ENCODE data around the gene ASB8. TPM values are rescaled to one million over a fixed set of nuclear protein-coding genes. Genes with fewer than 3 reads are reported as not detected.

Gene ASB8
- total RNA-seq, 2 donors from 2014 or later = 20.7 to 45.3 TPM

- Histone ChIP-seq H3K4me3 (no peak overlapping the region), H3K27ac (no peak overlapping the region), H3K9me3 (no peaks in the 10 kb centered on the region), H3K27me3 (replicated peaks; ENCODE audit: insufficient read depth) (no peaks in the 10 kb centered on the region), H3K36me3 (no peaks in the 10 kb centered on the region), H3K4me1 (ENCODE audit: control insufficient read depth in 1 of 2, low read depth in 2 of 2) (no peaks in the 10 kb centered on the region)
- DNase-seq (ENCODE audit: low spot score) (no peak), ATAC-seq (ENCODE audit: insufficient number of reproducible peaks, low FRiP score, low read depth) (no peak)
- TF ChIP-seq, protein P1, sequence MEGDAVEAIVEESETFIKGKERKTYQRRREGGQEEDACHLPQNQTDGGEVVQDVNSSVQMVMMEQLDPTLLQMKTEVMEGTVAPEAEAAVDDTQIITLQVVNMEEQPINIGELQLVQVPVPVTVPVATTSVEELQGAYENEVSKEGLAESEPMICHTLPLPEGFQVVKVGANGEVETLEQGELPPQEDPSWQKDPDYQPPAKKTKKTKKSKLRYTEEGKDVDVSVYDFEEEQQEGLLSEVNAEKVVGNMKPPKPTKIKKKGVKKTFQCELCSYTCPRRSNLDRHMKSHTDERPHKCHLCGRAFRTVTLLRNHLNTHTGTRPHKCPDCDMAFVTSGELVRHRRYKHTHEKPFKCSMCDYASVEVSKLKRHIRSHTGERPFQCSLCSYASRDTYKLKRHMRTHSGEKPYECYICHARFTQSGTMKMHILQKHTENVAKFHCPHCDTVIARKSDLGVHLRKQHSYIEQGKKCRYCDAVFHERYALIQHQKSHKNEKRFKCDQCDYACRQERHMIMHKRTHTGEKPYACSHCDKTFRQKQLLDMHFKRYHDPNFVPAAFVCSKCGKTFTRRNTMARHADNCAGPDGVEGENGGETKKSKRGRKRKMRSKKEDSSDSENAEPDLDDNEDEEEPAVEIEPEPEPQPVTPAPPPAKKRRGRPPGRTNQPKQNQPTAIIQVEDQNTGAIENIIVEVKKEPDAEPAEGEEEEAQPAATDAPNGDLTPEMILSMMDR (IDR thresholded peaks at IDR 0.05) = no peak
These were observed 7.1 kb upstream of the ASB8 start for GRCh38 chr12:48164451-48164850.

DNA sequence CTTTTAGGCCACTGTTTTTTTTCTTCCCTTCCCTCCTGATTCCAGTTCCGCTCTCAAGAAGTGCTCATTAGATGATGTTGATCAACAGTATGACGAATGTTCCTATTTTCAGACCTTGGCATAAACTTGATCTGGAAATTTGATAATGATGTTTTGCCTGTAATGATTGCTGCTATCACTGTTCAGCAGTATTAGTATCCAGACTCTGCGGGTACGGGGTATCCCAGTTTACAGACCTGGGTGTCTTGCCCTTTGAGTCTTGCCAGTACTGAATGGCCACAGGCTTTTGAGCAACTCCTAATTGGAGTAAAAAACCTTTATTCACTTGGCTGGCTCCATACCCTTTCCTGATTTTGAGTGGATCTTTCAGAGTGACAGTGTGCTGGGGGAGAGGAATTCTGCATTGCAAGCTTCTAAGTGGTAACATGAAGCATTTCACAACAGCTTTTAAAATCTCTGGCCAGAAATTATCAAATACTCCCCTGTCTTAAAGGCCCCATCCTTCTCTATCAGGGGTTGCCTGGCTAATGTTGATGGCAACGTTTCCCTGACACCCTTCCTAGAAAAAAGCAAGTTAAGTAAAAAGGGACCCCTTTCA is 5.9 kb upstream of the ASB8 start:
- TF ChIP-seq, protein P1 (IDR thresholded peaks at IDR 0.05) = no peak
- H3K36me3 ChIP-seq = no peaks in the 10 kb centered on the region
- no peak for DNase-seq (ENCODE audit: low spot score)
- ATAC-seq (ENCODE audit: insufficient number of reproducible peaks, low FRiP score, low read depth) = no peak
- H3K9me3 ChIP-seq = no peaks in the 10 kb centered on the region
- H3K27me3 ChIP-seq (replicated peaks; ENCODE audit: insufficient read depth) = no peaks in the 10 kb centered on the region
- no peaks in the 10 kb centered on the region for H3K4me1 ChIP-seq (ENCODE audit: control insufficient read depth in 1 of 2, low read depth in 2 of 2)
- no peak overlapping the region for H3K4me3 ChIP-seq
- no peak overlapping the region for H3K27ac ChIP-seq

- Histone ChIP-seq H3K4me3 (no peak overlapping the region), H3K36me3 (no peaks in the 10 kb centered on the region), H3K9me3 (no peaks in the 10 kb centered on the region), H3K27ac (no peak overlapping the region), H3K27me3 (replicated peaks; ENCODE audit: insufficient read depth) (no peaks in the 10 kb centered on the region), H3K4me1 (ENCODE audit: control insufficient read depth in 1 of 2, low read depth in 2 of 2) (peaks cover 6% of the 10 kb centered on the region in 2 donors)
- no peak for ATAC-seq (ENCODE audit: insufficient number of reproducible peaks, low FRiP score, low read depth)
- TF ChIP-seq, protein P1 (IDR thresholded peaks at IDR 0.05) = no peak
- DNase-seq (ENCODE audit: low spot score) = no peak
These were observed 3.5 kb upstream of the ASB8 start for GRCh38 chr12:48160807-48161206.

DNA sequence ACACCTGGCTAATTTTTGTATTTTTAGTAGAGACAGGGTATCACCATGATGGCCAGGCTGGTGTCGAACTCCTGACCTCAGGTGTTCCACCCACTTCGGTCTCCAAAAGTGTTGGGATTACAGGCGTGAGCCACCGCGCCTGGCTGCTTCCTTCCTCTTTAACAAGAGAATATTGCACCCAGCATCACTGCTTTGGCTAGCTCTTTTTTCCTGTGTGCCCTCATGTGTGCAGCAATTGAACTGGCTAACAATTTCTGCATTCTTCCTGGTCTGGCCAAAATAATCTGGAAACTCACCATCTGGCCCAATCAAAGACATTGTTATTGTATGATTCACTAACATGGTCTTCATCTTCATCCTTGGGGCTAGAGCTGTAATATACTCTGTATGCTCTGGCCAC is 2.7 kb upstream of the ASB8 start:
- Histone ChIP-seq H3K4me3 (no peak overlapping the region), H3K36me3 (no peaks in the 10 kb centered on the region), H3K27me3 (replicated peaks; ENCODE audit: insufficient read depth) (no peaks in the 10 kb centered on the region), H3K9me3 (no peaks in the 10 kb centered on the region), H3K4me1 (ENCODE audit: control insufficient read depth in 1 of 2, low read depth in 2 of 2) (peaks cover 6% of the 10 kb centered on the region in 2 donors), H3K27ac (no peak overlapping the region)
- ATAC-seq (ENCODE audit: insufficient number of reproducible peaks, low FRiP score, low read depth) (no peak), DNase-seq (ENCODE audit: low spot score) (no peak)
- TF ChIP-seq, protein P1 (IDR thresholded peaks at IDR 0.05) = no peak

DNA sequence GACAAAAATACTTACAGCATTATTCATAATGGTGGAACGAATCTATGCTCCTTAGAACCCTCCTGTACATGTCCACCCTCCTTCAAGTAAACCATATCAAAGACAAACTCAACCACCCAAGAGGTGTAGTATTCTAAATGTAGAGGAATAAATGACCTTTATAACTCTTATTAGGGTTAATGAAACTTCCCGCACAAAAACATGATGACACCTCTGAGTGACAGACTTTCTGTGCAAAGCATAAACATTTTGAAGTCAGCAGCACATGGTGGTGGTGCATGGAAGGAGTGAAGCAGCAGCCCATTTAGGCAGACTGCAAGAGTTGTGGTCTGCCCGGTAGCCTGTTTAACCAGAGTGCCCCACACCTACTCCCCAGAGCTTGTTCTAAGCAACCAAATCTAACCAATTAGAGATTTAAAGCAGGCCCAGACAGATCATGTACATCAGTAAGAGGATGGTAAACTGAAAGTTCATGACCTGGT is 615 bp upstream of the ASB8 start:
- Histone ChIP-seq H3K4me1 (ENCODE audit: control insufficient read depth in 1 of 2, low read depth in 2 of 2) (peaks cover 6% of the 10 kb centered on the region in 2 donors), H3K4me3 (peak overlapping the region; percentile 97), H3K27ac (peak overlapping the region; percentile 73 to 78), H3K27me3 (replicated peaks; ENCODE audit: insufficient read depth) (no peaks in the 10 kb centered on the region), H3K36me3 (peaks cover 6% of the 10 kb centered on the region), H3K9me3 (no peaks in the 10 kb centered on the region)
- TF ChIP-seq, protein P1 (IDR thresholded peaks at IDR 0.05) = no peak
- no peak for DNase-seq (ENCODE audit: low spot score)
- peak; percentile 15 for ATAC-seq (ENCODE audit: insufficient number of reproducible peaks, low FRiP score, low read depth)
